ENCODE results near the gene ISL2.

ISL2 gene

GRCh38 chr15:76327191-76328105 lies 9.1 kb upstream of the ISL2 start:
- in situ Hi-C loops (cut with HindIII; ENCODE audit: low sequenced_read_pairs) = loop anchor here (5.0 kb wide), 1 partner anchor 40 kb away; no protein-coding TSS in a partner anchor

GRCh38 chr15:76328106-76328696 lies 8.4 kb upstream of the ISL2 start:
- in situ Hi-C loops (cut with HindIII; ENCODE audit: low sequenced_read_pairs) = loop anchor here (5.0 kb wide), 1 partner anchor 41 kb away; no protein-coding TSS in a partner anchor

- in situ Hi-C loops (cut with HindIII; ENCODE audit: low sequenced_read_pairs) = loop anchor here (5.0 kb wide), 1 partner anchor 42 kb away; no protein-coding TSS in a partner anchor
Measured at GRCh38 chr15:76328958-76329357, 7.6 kb upstream of the ISL2 start.

- in situ Hi-C loops (cut with HindIII; ENCODE audit: low sequenced_read_pairs) = no loop called here
Measured at GRCh38 chr15:76330080-76330680, 6.4 kb upstream of the ISL2 start.

- in situ Hi-C loops (cut with HindIII; ENCODE audit: low sequenced_read_pairs) = no loop called here
Measured at GRCh38 chr15:76332796-76333195, 3.8 kb upstream of the ISL2 start.

- in situ Hi-C loops (cut with HindIII; ENCODE audit: low sequenced_read_pairs) = no loop called here
Measured at GRCh38 chr15:76333309-76333708, 3.3 kb upstream of the ISL2 start.

- in situ Hi-C loops (cut with HindIII; ENCODE audit: low sequenced_read_pairs) = no loop called here
Measured at GRCh38 chr15:76333720-76334437, 2.7 kb upstream of the ISL2 start.

GRCh38 chr15:76334438-76335306 lies 1.9 kb upstream of the ISL2 start:
- in situ Hi-C loops (cut with HindIII; ENCODE audit: low sequenced_read_pairs) = loop anchor here (5.0 kb wide), 1 partner anchor 82 kb away; no protein-coding TSS in a partner anchor

- in situ Hi-C loops (cut with HindIII; ENCODE audit: low sequenced_read_pairs) = loop anchor here (5.0 kb wide), 1 partner anchor 83 kb away; no protein-coding TSS in a partner anchor
Measured at GRCh38 chr15:76335307-76336253, 993 bp upstream of the ISL2 start.

GRCh38 chr15:76337059-76337695 lies 604 bp downstream of the ISL2 start:
- in situ Hi-C loops (cut with HindIII; ENCODE audit: low sequenced_read_pairs) = loop anchor here (5.0 kb wide), 1 partner anchor 85 kb away; no protein-coding TSS in a partner anchor

- in situ Hi-C loops (cut with HindIII; ENCODE audit: low sequenced_read_pairs) = loop anchor here (5.0 kb wide), 1 partner anchor 86 kb away; no protein-coding TSS in a partner anchor
Measured at GRCh38 chr15:76337696-76338485, 1.3 kb downstream of the ISL2 start.

- in situ Hi-C loops (cut with HindIII; ENCODE audit: low sequenced_read_pairs) = loop anchor here (5.0 kb wide), 1 partner anchor 86 kb away; no protein-coding TSS in a partner anchor
Measured at GRCh38 chr15:76338486-76339304, 2.1 kb downstream of the ISL2 start.

GRCh38 chr15:76339305-76340197 lies 3.0 kb downstream of the ISL2 start:
- in situ Hi-C loops (cut with HindIII; ENCODE audit: low sequenced_read_pairs) = loop anchor here (5.0 kb wide), 1 partner anchor 87 kb away; no protein-coding TSS in a partner anchor

GRCh38 chr15:76340198-76340802 lies 3.7 kb downstream of the ISL2 start:
- in situ Hi-C loops (cut with HindIII; ENCODE audit: low sequenced_read_pairs) = no loop called here

GRCh38 chr15:76340803-76341365 lies 4.3 kb downstream of the ISL2 start:
- in situ Hi-C loops (cut with HindIII; ENCODE audit: low sequenced_read_pairs) = no loop called here
